ENCODE data around the gene DNM1. TPM values are rescaled to one million over a fixed set of nuclear protein-coding genes. Genes with fewer than 3 reads are reported as not detected.

The DNM1 gene
- total and polyA plus RNA-seq, 2 of the 8 experiments (the other 6 are each of a cell fraction or from before 2014, with no cell fraction given): 34.3 to 62.7 TPM

GRCh38 chr9:128304136-128304970 lies 101.2 kb downstream of the DNM1 start:
- FAIRE-seq (no peak), DNase-seq (ENCODE audit: low read depth in 1 of 2, low spot score in 2 of 2) (no peak)
- no peak overlapping the region for H2BK120ac ChIP-seq (replicated peaks; ENCODE audit: low read depth, low read length)
- peaks cover under 1 to 10% (median 4%) of the 10 kb centered on the region in 4 experiments; a peak in 4 of 8 replicates for H3K36me3 ChIP-seq (ENCODE audit: control insufficient read depth in 2 of 4, insufficient read depth in 4 of 4, low read length in 3 of 4)
- ChIA-PET CTCF (ENCODE audit: partially characterized antibody) (interaction anchor here (0.6 to 5.0 kb wide), 12 partner anchors 9 to 511 kb away, joined by 3 to 22 read pairs (median 4); no protein-coding TSS in a partner anchor), POLR2A (ENCODE audit: partially characterized antibody) (interaction anchor here (0.6 to 2.4 kb wide), 16 partner anchors 8 to 249 kb away, joined by 3 to 10 read pairs (median 3); partner anchors contain the start of gene SLC27A4)
- no peak overlapping the region for H3K27ac ChIP-seq (ENCODE audit: low read depth, low read length)
- no peaks in the 10 kb centered on the region for H3K79me1 ChIP-seq (ENCODE audit: low read depth, low read length)
- H3K9me3 ChIP-seq (ENCODE audit: insufficient read depth in 2 of 2, low read depth in 1 of 2, low read length in 1 of 2): no peaks in the 10 kb centered on the region
- no peak overlapping the region for H2BK15ac ChIP-seq (ENCODE audit: low read length)
- H3K27me3 ChIP-seq (replicated peaks in 1 of 4; ENCODE audit: control insufficient read depth in 3 of 4, extremely low read depth in 1 of 4, insufficient read depth in 3 of 4, low read length in 3 of 4): no peaks in the 10 kb centered on the region
- no peak overlapping the region for H4K5ac ChIP-seq (ENCODE audit: insufficient read length, low read depth, low read length)
- H3K18ac ChIP-seq (ENCODE audit: extremely low read depth, low read length): no peak overlapping the region
- no peak overlapping the region; a peak in 1 of 7 replicates for H3K9ac ChIP-seq (replicated peaks in 1 of 4; ENCODE audit: extremely low read depth in 1 of 4, low read depth in 3 of 4, low read length in 3 of 4)
- no peak overlapping the region for H4K8ac ChIP-seq (ENCODE audit: extremely low read depth, insufficient read depth, low read length)
- H3K4me1 ChIP-seq (replicated peaks in 1 of 4; ENCODE audit: control insufficient read depth in 3 of 4, insufficient read depth in 4 of 4, low read length in 3 of 4): no peaks in the 10 kb centered on the region
- 86% methylated on average over 9 of the region's 9 CpGs; no CpG with 5 or more reads in 1 of the 2 experiments for WGBS, 2 experiments (ENCODE audit: extremely low coverage in 1 of 2, insufficient coverage in 1 of 2, insufficient read length in 1 of 2, insufficient replicate concordance in 2 of 2, low coverage in 1 of 2, low lambda C conversion rate in 2 of 2, missing lambda C conversion rate in 1 of 2)
- H3K23me2 ChIP-seq (ENCODE audit: low read depth, low read length): no peaks in the 10 kb centered on the region
- no peak overlapping the region for H3K4me3 ChIP-seq (ENCODE audit: extremely low read depth in 1 of 4, insufficient read depth in 2 of 4, low read depth in 3 of 4, low read length in 4 of 4)
- no peak overlapping the region for H3K56ac ChIP-seq (replicated peaks; ENCODE audit: insufficient read length, low read depth, low read length)
- no peak for TF ChIP-seq SUZ12 (IDR thresholded peaks at IDR 0.05; ENCODE audit: low read length)
- TF ChIP-seq FOSL1 (IDR thresholded peaks at IDR 0.05; ENCODE audit: insufficient read depth, low read depth, low read length): no peak
- no peak for TF ChIP-seq E2F6 (IDR thresholded peaks at IDR 0.05)
- TF ChIP-seq YY1 (IDR thresholded peaks at IDR 0.05; ENCODE audit: low read depth, low read length): no peak
- no peak for TF ChIP-seq CBX8 (IDR thresholded peaks at IDR 0.05; ENCODE audit: borderline replicate concordance, low read depth, low read length)
- TF ChIP-seq BRCA1 (IDR thresholded peaks at IDR 0.05; ENCODE audit: low read depth, low read length): no peak
- no peak for TF ChIP-seq KDM1A (IDR thresholded peaks at IDR 0.05; ENCODE audit: borderline replicate concordance, low read length)
- TF ChIP-seq KDM4A (IDR thresholded peaks at IDR 0.05; ENCODE audit: low read depth, low read length, severe bottlenecking): no peak
- no peak overlapping the region for H3K14ac ChIP-seq (ENCODE audit: insufficient read length)
- no peak overlapping the region for H3K23ac ChIP-seq (ENCODE audit: insufficient read length)
- no peak overlapping the region for H2BK12ac ChIP-seq (ENCODE audit: low read depth, low read length)
- H2AFZ ChIP-seq (ENCODE audit: low read length): no peak overlapping the region
- no peak overlapping the region for H4K91ac ChIP-seq (replicated peaks; ENCODE audit: insufficient read length, low read length)
- H3K4ac ChIP-seq (replicated peaks; ENCODE audit: insufficient read length, low read depth, low read length): no peak overlapping the region
- no peaks in the 10 kb centered on the region for H4K20me1 ChIP-seq (replicated peaks in 1 of 2; ENCODE audit: control insufficient read depth in 1 of 2, insufficient read depth in 2 of 2, low read length in 2 of 2)
- no peak overlapping the region for H2BK5ac ChIP-seq (ENCODE audit: low read depth, low read length)
- H3K79me2 ChIP-seq (ENCODE audit: control insufficient read depth in 1 of 2, insufficient read depth in 2 of 2, low read length in 2 of 2): no peaks in the 10 kb centered on the region
- no peak overlapping the region for H3K4me2 ChIP-seq (ENCODE audit: insufficient read depth in 1 of 2, low read depth in 2 of 2, low read length in 2 of 2)
- H2BK20ac ChIP-seq (ENCODE audit: low read length): no peak overlapping the region
- no peak overlapping the region for H2AK5ac ChIP-seq (ENCODE audit: low read depth, low read length)
